Endothelial cell of umbilical vein (primary cell): Measurements from ENCODE around the gene TLCD5. TPM values are rescaled to one million over a fixed set of nuclear protein-coding genes. Genes with fewer than 3 reads are reported as not detected.

Experiments used
- BruUV-seq: library from RNA; stranded (reverse); fragments of 400-500 nt; replicated peaks from 2 replicates; lab custom pipeline; 2021; lab: Mats Ljungman, UMichigan
- CTCF ChIA-PET: fragments of 300-600, 350-600 bp; sonication (Branson Sonifier 250); formaldehyde crosslinking; loops from one replicate; lab custom pipeline; 2021; ENCODE audit warnings: antibody characterized with exemption, inconsistent platforms; lab: Charles Lee
- POLR2A ChIA-PET: fragments of 300-600, 350-600 bp; sonication (Branson Sonifier 250); formaldehyde crosslinking; loops from one replicate; lab custom pipeline; 2021; ENCODE audit warnings: antibody characterized with exemption, inconsistent platforms; lab: Charles Lee
- DNase-seq: peaks from one replicate; pipeline ENCODE4 v3.0.0-alpha.2; 2011; ENCODE audit warnings: low read depth, low spot score
- FAIRE-seq: peaks from 2 replicates; lab custom pipeline; 2011; peaks lifted over from hg19 to GRCh38; lab: Jason Lieb, UNC
- H2AFZ ChIP-seq: 2 replicates; pipeline ENCODE4 v1.6.0; 2012; ENCODE audit warnings: low read depth, low read length, control low read depth, inconsistent platforms
- H3K27ac ChIP-seq: 2 replicates; pipeline ENCODE4 v1.5.1; 2011; ENCODE audit warnings: low read depth, mild to moderate bottlenecking, control low read depth, low read length, moderate library complexity; ENCODE audit not compliant: insufficient read depth
- H3K27me3 ChIP-seq, 2 experiments: 2 replicates each; pipeline versions ENCODE4 v1.6.0 to v1.6.1; 2011; ENCODE audit warnings: low read length in 2 of 2, mixed read lengths in 1 of 2; ENCODE audit not compliant: control insufficient read depth in 2 of 2, insufficient read depth in 2 of 2
- H3K36me3 ChIP-seq, 2 experiments: 2 replicates in 1 of 2; 3 replicates in 1 of 2; pipeline ENCODE4 v1.5.1; 2011; ENCODE audit warnings: low read length in 2 of 2, mild to moderate bottlenecking in 1 of 2, moderate library complexity in 1 of 2; ENCODE audit not compliant: control insufficient read depth in 2 of 2, insufficient read depth in 2 of 2; ENCODE audit errors: extremely low read depth in 1 of 2
- H3K4me1 ChIP-seq: 3 replicates; pipeline ENCODE4 v1.5.1; 2011; ENCODE audit warnings: mild to moderate bottlenecking, low read length; ENCODE audit not compliant: control insufficient read depth, insufficient read depth; ENCODE audit errors: extremely low read depth
- H3K4me2 ChIP-seq: 2 replicates; pipeline ENCODE4 v1.6.1; 2011; ENCODE audit warnings: low read length, control low read depth, mixed read lengths; ENCODE audit not compliant: insufficient read depth
- H3K4me3 ChIP-seq, 3 experiments: fragments of 200-600 bp in 1 of 3; sonication (generic), shearing (Covaris generic) in 1 of 3; replicated peaks in 1 of 3; 2 replicates each; pipeline ENCODE4 v1.5.1; 2011 to 2016; ENCODE audit warnings: control low read depth in 3 of 3, low read length in 3 of 3, mild to moderate bottlenecking in 2 of 3, inconsistent platforms in 1 of 3, low read depth in 1 of 3, moderate library complexity in 1 of 3; ENCODE audit not compliant: insufficient read depth in 1 of 3
- H3K79me2 ChIP-seq: 2 replicates; pipeline ENCODE4 v1.6.0; 2012; ENCODE audit warnings: low read length, inconsistent platforms; ENCODE audit not compliant: control insufficient read depth, insufficient read depth
- H3K9ac ChIP-seq: replicated peaks from 2 replicates; pipeline ENCODE3; 2011; ENCODE audit warnings: low read length, control low read depth; ENCODE audit not compliant: insufficient read depth; ENCODE audit errors: extremely low read depth
- H3K9me1 ChIP-seq: replicated peaks from 3 replicates; pipeline ENCODE4 v1.6.0; 2011; ENCODE audit warnings: mild to moderate bottlenecking, low read length; ENCODE audit not compliant: control insufficient read depth, insufficient read depth; ENCODE audit errors: extremely low read depth
- H3K9me3 ChIP-seq: replicated peaks from 2 replicates; pipeline ENCODE4 v1.5.1; 2012; ENCODE audit warnings: low read length, inconsistent platforms; ENCODE audit not compliant: control insufficient read depth, insufficient read depth
- H4K20me1 ChIP-seq: replicated peaks from 2 replicates; pipeline ENCODE3; 2011; ENCODE audit warnings: mild to moderate bottlenecking, low read length; ENCODE audit not compliant: control insufficient read depth, insufficient read depth; ENCODE audit errors: extremely low read depth
- CTCF ChIP-seq, 2 donors: IDR thresholded peaks; 1 replicate in 1 of 2; 2 replicates in 1 of 2; pipeline ENCODE4 v1.5.1; 2011; ENCODE audit warnings: low read length in 2 of 2, mild to moderate bottlenecking in 2 of 2, moderate library complexity in 2 of 2, control low read depth in 1 of 2, inconsistent platforms in 1 of 2, low read depth in 1 of 2; ENCODE audit not compliant: insufficient read depth in 1 of 2; ENCODE audit errors: extremely low read depth in 1 of 2
- EZH2 ChIP-seq: IDR thresholded peaks from 2 replicates; pipeline ENCODE4 v1.6.1; 2012; ENCODE audit warnings: borderline replicate concordance, low read depth, mild to moderate bottlenecking, moderate library complexity, low read length, inconsistent platforms; ENCODE audit not compliant: severe bottlenecking
- FOS ChIP-seq: IDR thresholded peaks from 2 replicates; pipeline ENCODE4 v1.6.1; 2011; ENCODE audit warnings: mild to moderate bottlenecking, low read length, moderate library complexity, borderline replicate concordance; ENCODE audit not compliant: insufficient read depth
- GATA2 ChIP-seq: IDR thresholded peaks from 2 replicates; pipeline ENCODE4 v1.7.0; 2011; ENCODE audit warnings: low read depth, mild to moderate bottlenecking, moderate library complexity, mixed read lengths, low read length; ENCODE audit not compliant: insufficient read length, insufficient read depth
- JUN ChIP-seq: IDR thresholded peaks from 2 replicates; pipeline ENCODE4 v1.6.1; 2011; ENCODE audit warnings: borderline replicate concordance, low read depth; ENCODE audit not compliant: insufficient read length, insufficient read depth
- MAX ChIP-seq: IDR thresholded peaks from 2 replicates; pipeline ENCODE4 v1.6.1; 2011; ENCODE audit not compliant: insufficient read depth, insufficient read length
- MYC ChIP-seq: IDR thresholded peaks from one replicate; pipeline ENCODE4 v1.6.1; 2011; ENCODE audit warnings: mild to moderate bottlenecking, low read depth, low read length
- POLR2A ChIP-seq: IDR thresholded peaks from 2 replicates; pipeline ENCODE4 v1.6.1; 2012; ENCODE audit warnings: low read depth, mild to moderate bottlenecking, control low read depth, low read length
- POLR2AphosphoS5 ChIP-seq: IDR thresholded peaks from 2 replicates; pipeline ENCODE4 v1.6.1; 2012; ENCODE audit warnings: low read depth, mild to moderate bottlenecking, control low read depth, low read length, moderate library complexity; ENCODE audit not compliant: insufficient read depth
- dilution Hi-C: fragments of 300-500 bp; cut with MboI; formaldehyde crosslinking; loops from one replicate; pipeline ENCODE4 v1.15.0; 2019; ENCODE audit warnings: low sequenced_read_pairs; ENCODE audit not compliant: extremely low pct_ligation_motif_present
- intact Hi-C: fragments of 100-400 bp; cut with micrococcal nuclease; formaldehyde crosslinking; loops from one replicate; pipeline ENCODE4 v1.10.0; 2022
- polyA plus RNA-seq, 4 experiments: library from polyadenylated mRNA; depleted of rRNA in 3 of 4; stranded (reverse) in 3 of 4; unstranded in 1 of 4; fragments of >200 nt; gene quantifications; 2 replicates each; pipeline versions ENCODE4 v1.2.1 to v1.2.3, GENCODE V29; 2011 to 2012; ENCODE audit warnings: missing spikeins in 1 of 4
- total RNA-seq: library from RNA; stranded (reverse); gene quantifications from 2 replicates; pipeline ENCODE4 v1.2.3, GENCODE V29; 2021

Gene TLCD5
- total and polyA plus RNA-seq, 2 donors (not counting 3 experiments of a cell fraction or from before 2014, with no cell fraction given), result 6.3 to 9.7 TPM

DNA sequence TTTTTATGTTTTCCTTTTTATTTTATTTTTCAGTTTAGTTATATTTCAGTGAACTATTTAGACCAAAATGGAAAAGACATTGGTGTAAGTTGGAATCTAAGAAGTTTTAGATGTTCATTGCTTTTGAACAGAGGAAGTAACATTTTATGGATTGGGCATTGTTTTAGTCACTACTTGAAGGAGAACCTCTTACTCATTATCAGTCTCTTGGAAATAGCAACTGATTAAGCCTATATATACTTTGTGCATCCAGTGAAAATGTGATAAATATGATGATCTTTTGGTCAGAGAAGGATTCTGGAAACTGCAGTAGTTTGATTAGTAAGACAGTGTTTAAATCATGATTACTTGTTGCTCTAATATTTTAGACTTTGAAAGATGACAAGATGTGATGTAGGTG lies 25.5 kb downstream of the TLCD5 start:
- Histone ChIP-seq H3K9ac (no peak overlapping the region), H3K4me2 (no peak overlapping the region), H3K27ac (no peak overlapping the region), H3K4me1 (peaks cover 11% of the 10 kb centered on the region), H3K9me1 (no peaks in the 10 kb centered on the region), H3K4me3 (no peak overlapping the region), H3K27me3 (no peaks in the 10 kb centered on the region), H4K20me1 (peaks cover 11% of the 10 kb centered on the region), H3K36me3 (peaks cover 0 to 3% of the 10 kb centered on the region in 2 experiments), H3K79me2 (peaks cover 96% of the 10 kb centered on the region), H2AFZ (no peak overlapping the region), H3K9me3 (no peaks in the 10 kb centered on the region)
- no peak for FAIRE-seq
- no TSS peak for BruUV-seq
- TF ChIP-seq MAX (no peak), EZH2 (no peak), MYC (no peak), JUN (no peak), FOS (no peak), POLR2A (no peak), GATA2 (no peak), CTCF (IDR thresholded peaks at IDR 0.05; ENCODE audit: extremely low read depth in 1 of 2, insufficient read depth in 1 of 2, low read depth in 1 of 2, low read length in 2 of 2) (no peak), POLR2AphosphoS5 (no peak)
- dilution Hi-C loops (no loop called here), intact Hi-C loops (no loop called here)
- DNase-seq, result no peak
- ChIA-PET POLR2A (no interaction called here), CTCF (interaction anchor here (0.5 to 1.8 kb wide), 3 partner anchors 9 to 168 kb away, joined by 3 to 7 read pairs (median 3); no protein-coding TSS in a partner anchor)
